ENCODE results near the gene KIAA2012. TPM values are rescaled to one million over a fixed set of nuclear protein-coding genes. Genes with fewer than 3 reads are reported as not detected.

KIAA2012 gene
- total RNA-seq, 1 donor from 2014 or later: not detected

GRCh38 chr2:202122163-202122540 lies 49.1 kb downstream of the KIAA2012 start:
- intact Hi-C loops (cut with micrococcal nuclease): no loop called here
- peaks cover 3% of the 10 kb centered on the region for H3K9me3 Mint-ChIP-seq
- H3K4me3 Mint-ChIP-seq: no peak overlapping the region
- ChIA-PET CTCF (no interaction called here), POLR2A (no interaction called here)
- DNase-seq: no peak
- H3K36me3 Mint-ChIP-seq (ENCODE audit: low read depth): no peaks in the 10 kb centered on the region
- H3K27ac Mint-ChIP-seq: no peak overlapping the region
- TF ChIP-seq CTCF (IDR thresholded peaks at IDR 0.05): no peak
- ATAC-seq (ENCODE audit: low read depth): no peak
- H3K4me1 Mint-ChIP-seq: peaks cover 6% of the 10 kb centered on the region
- peaks cover 3% of the 10 kb centered on the region for H3K27me3 Mint-ChIP-seq

DNA sequence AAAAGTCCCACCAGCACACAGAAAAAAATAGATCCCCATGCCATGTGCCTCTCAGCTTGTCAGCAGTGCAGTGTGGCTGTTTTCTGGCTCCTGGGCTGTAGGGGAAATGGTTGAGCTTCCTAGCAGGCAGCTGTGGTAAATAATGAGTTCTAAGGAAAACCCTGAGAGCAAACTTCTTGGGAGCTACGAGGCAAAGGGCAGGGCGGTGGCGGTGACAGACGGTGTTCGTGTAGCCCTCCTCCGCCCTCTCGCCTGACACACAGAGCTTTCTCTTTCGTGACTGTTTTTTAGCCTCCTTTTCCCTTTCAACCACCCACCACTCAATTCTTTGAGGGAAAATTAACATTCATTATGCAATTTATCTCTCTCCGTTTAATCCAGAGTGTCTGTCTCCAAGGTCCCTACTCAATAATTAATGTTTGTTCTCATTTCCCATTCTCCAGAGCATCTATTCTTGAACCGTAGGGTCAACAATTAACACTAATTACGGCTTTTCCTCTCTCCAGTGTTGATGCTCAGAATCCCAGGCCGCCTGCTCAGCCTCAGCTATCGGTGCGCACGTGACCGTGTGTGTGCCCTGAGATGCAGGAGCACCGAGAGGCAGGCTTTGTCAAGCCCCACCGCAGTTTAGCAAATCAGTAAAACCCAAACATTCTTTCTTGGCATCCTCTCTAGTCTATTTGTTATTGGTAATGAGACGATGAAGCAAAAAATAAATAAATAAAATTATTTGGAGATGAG lies 50.1 kb downstream of the KIAA2012 start:
- ATAC-seq (ENCODE audit: low read depth) (no peak), DNase-seq (no peak)
- POLR2A ChIA-PET: interaction anchor here (0.6 kb wide), 1 partner anchor 7 kb away, joined by 7 read pairs; no protein-coding TSS in a partner anchor
- Mint-ChIP-seq H3K9me3 (peaks cover 3% of the 10 kb centered on the region), H3K36me3 (ENCODE audit: low read depth) (no peaks in the 10 kb centered on the region), H3K27ac (no peak overlapping the region), H3K27me3 (peaks cover 2% of the 10 kb centered on the region), H3K4me1 (peaks cover 6% of the 10 kb centered on the region), H3K4me3 (no peak overlapping the region)
- CTCF ChIA-PET: no interaction called here
- intact Hi-C loops (cut with micrococcal nuclease): no loop called here
- no peak for TF ChIP-seq CTCF (IDR thresholded peaks at IDR 0.05)

DNA sequence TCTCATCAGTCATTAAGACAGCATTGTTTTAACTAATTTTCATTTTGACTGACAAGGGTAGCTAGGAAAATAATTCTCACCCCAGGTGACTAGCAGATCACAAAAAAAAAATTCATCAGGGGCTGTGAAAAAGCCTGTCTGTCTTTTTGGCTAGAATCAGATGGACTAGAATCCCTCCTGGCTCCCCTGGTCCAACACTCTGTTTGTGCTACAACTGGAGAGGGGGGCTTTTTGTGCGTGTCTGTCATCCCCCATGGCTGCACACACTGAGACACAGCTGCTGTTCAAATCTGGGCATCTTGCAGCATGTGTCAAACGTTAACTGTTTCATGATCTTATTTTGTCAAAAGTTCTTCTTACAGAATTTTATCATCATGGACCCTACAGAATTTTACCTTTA lies 51.2 kb downstream of the KIAA2012 start:
- no peak overlapping the region for H3K27ac Mint-ChIP-seq
- H3K4me1 Mint-ChIP-seq: peaks cover 6% of the 10 kb centered on the region
- peaks cover 3% of the 10 kb centered on the region for H3K9me3 Mint-ChIP-seq
- POLR2A ChIA-PET: interaction anchor here (0.5 kb wide), 1 partner anchor 1007 kb away, joined by 4 read pairs; no protein-coding TSS in a partner anchor
- TF ChIP-seq CTCF (IDR thresholded peaks at IDR 0.05): no peak
- no peaks in the 10 kb centered on the region for H3K36me3 Mint-ChIP-seq (ENCODE audit: low read depth)
- intact Hi-C loops (cut with micrococcal nuclease): no loop called here
- DNase-seq (no peak), ATAC-seq (ENCODE audit: low read depth) (no peak)
- H3K27me3 Mint-ChIP-seq: no peaks in the 10 kb centered on the region
- no peak overlapping the region for H3K4me3 Mint-ChIP-seq
- CTCF ChIA-PET: no interaction called here

DNA sequence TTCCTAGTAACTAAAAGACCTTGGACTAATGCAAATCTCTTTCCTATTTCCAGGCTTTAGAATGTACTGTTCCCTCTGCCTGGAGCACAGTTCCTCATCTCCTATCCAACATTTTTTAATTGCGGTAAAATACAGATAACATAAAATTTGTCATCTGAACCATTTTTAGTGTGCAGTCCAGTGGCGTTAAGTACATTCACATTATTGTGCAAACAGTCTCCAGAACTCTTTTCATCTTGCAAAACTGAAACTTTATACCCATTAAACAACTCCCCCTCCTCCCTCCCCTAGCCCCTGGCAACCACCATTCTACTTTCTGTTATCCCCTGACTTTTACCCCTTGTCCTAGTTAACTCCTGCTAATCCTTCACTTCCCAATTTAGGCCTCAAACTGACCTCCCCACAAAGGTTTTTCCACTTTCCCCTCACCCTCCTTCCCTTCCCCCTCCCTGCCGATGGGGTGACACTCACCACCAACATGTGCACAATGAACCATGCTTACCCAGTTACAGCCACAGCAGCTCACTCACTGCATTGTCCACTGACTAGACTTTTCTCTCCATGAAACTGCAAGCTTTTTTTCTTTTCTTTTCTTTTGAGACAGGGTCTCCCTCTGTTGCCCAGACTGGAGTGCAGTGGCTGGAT lies 54.8 kb downstream of the KIAA2012 start:
- ChIA-PET CTCF (no interaction called here), POLR2A (no interaction called here)
- ATAC-seq (ENCODE audit: low read depth): no peak
- Mint-ChIP-seq H3K9me3 (no peaks in the 10 kb centered on the region), H3K36me3 (ENCODE audit: low read depth) (no peaks in the 10 kb centered on the region), H3K27ac (no peak overlapping the region), H3K4me1 (no peaks in the 10 kb centered on the region), H3K27me3 (no peaks in the 10 kb centered on the region), H3K4me3 (no peak overlapping the region)
- intact Hi-C loops (cut with micrococcal nuclease): no loop called here
- TF ChIP-seq CTCF (IDR thresholded peaks at IDR 0.05): no peak
- DNase-seq: no peak

GRCh38 chr2:202129841-202130240 lies 56.8 kb downstream of the KIAA2012 start:
- Mint-ChIP-seq H3K27ac (no peak overlapping the region), H3K36me3 (ENCODE audit: low read depth) (no peaks in the 10 kb centered on the region), H3K9me3 (no peaks in the 10 kb centered on the region), H3K4me1 (no peaks in the 10 kb centered on the region), H3K27me3 (no peaks in the 10 kb centered on the region), H3K4me3 (no peak overlapping the region)
- no peak for DNase-seq
- intact Hi-C loops (cut with micrococcal nuclease): no loop called here
- ATAC-seq (ENCODE audit: low read depth): no peak
- no peak for TF ChIP-seq CTCF (IDR thresholded peaks at IDR 0.05)
- CTCF ChIA-PET: no interaction called here
- POLR2A ChIA-PET: no interaction called here

All from activated B cell treated with CpG ODN at 0.5 μM for 24 hours (primary cell).